ENCODE data around the gene ZNF668. TPM values are rescaled to one million over a fixed set of nuclear protein-coding genes. Genes with fewer than 3 reads are reported as not detected.

ZNF668 gene
- total RNA-seq, 2 experiments from 2014 or later, result 16.2 to 18.8 TPM

- intact Hi-C loops (cut with micrococcal nuclease), result no loop called here
- Mint-ChIP-seq H3K36me3 (ENCODE audit: low read depth) (peaks cover 17% of the 10 kb centered on the region), H3K9me3 (no peaks in the 10 kb centered on the region), H3K27ac (no peak overlapping the region), H3K4me1 (ENCODE audit: low read depth) (peaks cover 22% of the 10 kb centered on the region), H3K4me3 (peak overlapping the region; percentile 32), H3K27me3 (no peaks in the 10 kb centered on the region)
- POLR2A ChIA-PET, result interaction anchor here (0.8 to 2.3 kb wide), 5 partner anchors 15 to 110 kb away, joined by 3 to 7 read pairs (median 4); partner anchors contain the start of genes FUS, PYCARD, ZNF646 and ZNF668
- CTCF ChIA-PET, result interaction anchor here (0.8 to 2.3 kb wide), 6 partner anchors 19 to 138 kb away, joined by 3 to 11 read pairs (median 4); partner anchors contain the start of genes HSD3B7 and ZNF668
- no peak for TF ChIP-seq CTCF (IDR thresholded peaks at IDR 0.05)
- DNase-seq, result no peak
- ATAC-seq, result no peak
Measured at GRCh38 chr16:31092330-31092729, 18.3 kb upstream of the ZNF668 start.

DNA sequence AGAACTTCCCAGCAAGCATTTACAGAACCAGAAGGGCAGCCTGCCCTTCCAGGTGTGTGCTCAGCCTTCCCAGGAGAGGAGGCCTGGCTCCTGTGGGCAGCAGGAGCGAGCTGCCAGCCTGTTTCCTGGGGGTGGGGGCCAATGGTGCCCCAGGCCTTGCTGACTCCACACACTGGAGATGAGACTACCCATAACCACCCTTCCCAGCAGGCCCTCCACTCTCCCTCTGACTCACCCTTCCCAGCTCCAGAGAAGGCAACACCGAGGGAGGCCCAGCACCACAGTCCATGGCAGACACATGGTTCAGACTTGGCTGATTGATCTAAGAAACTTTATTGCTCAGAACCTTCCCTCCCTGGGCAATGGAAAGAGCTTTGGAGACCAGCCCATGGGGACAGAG is 16.5 kb upstream of the ZNF668 start:
- intact Hi-C loops (cut with micrococcal nuclease), result no loop called here
- no peak for TF ChIP-seq CTCF (IDR thresholded peaks at IDR 0.05)
- DNase-seq, result no peak
- no peaks in the 10 kb centered on the region for H3K27me3 Mint-ChIP-seq
- no peak overlapping the region for H3K4me3 Mint-ChIP-seq
- POLR2A ChIA-PET, result no interaction called here
- no peaks in the 10 kb centered on the region for H3K9me3 Mint-ChIP-seq
- H3K36me3 Mint-ChIP-seq (ENCODE audit: low read depth), result peaks cover 17% of the 10 kb centered on the region
- CTCF ChIA-PET, result no interaction called here
- peaks cover 17% of the 10 kb centered on the region for H3K4me1 Mint-ChIP-seq (ENCODE audit: low read depth)
- no peak for ATAC-seq
- no peak overlapping the region for H3K27ac Mint-ChIP-seq

GRCh38 chr16:31089199-31089598 is 15.2 kb upstream of the ZNF668 start:
- POLR2A ChIA-PET, result interaction anchor here (1.3 to 1.4 kb wide), 2 partner anchors 12 to 15 kb away, joined by 3 to 5 read pairs; partner anchors contain the start of genes ZNF646 and ZNF668
- Mint-ChIP-seq H3K36me3 (ENCODE audit: low read depth) (peaks cover 14% of the 10 kb centered on the region), H3K4me3 (no peak overlapping the region), H3K27ac (no peak overlapping the region), H3K4me1 (ENCODE audit: low read depth) (peaks cover 15% of the 10 kb centered on the region), H3K9me3 (no peaks in the 10 kb centered on the region), H3K27me3 (no peaks in the 10 kb centered on the region)
- no peak for TF ChIP-seq CTCF (IDR thresholded peaks at IDR 0.05)
- DNase-seq (no peak), ATAC-seq (no peak)
- CTCF ChIA-PET, result no interaction called here
- intact Hi-C loops (cut with micrococcal nuclease), result no loop called here

- ChIA-PET POLR2A (interaction anchor here (0.9 to 1.4 kb wide), 3 partner anchors 11 to 108 kb away, joined by 3 to 5 read pairs (median 3); partner anchors contain the start of genes ZNF646 and ZNF668), CTCF (no interaction called here)
- Mint-ChIP-seq H3K27ac (peak within 1 kb of the TSS; percentile 34), H3K27me3 (no peaks in the 10 kb centered on the region), H3K4me1 (ENCODE audit: low read depth) (peaks cover 11% of the 10 kb centered on the region), H3K36me3 (ENCODE audit: low read depth) (peaks cover 11% of the 10 kb centered on the region), H3K4me3 (no peak within 1 kb of the TSS), H3K9me3 (no peaks in the 10 kb centered on the region)
- no peak for ATAC-seq
- DNase-seq, result no peak
- intact Hi-C loops (cut with micrococcal nuclease), result no loop called here
- TF ChIP-seq CTCF (IDR thresholded peaks at IDR 0.05), result no peak
Measured at GRCh38 chr16:31088459-31089183, 14.6 kb upstream of the ZNF668 start, which contains the start of gene PRSS53. Gene PRSS53, minus strand, starts transcription at chr16:31088943. Its CDS starts 134 bp downstream, at chr16:31088809.

- Mint-ChIP-seq H3K36me3 (ENCODE audit: low read depth) (peaks cover 13% of the 10 kb centered on the region), H3K27me3 (no peaks in the 10 kb centered on the region), H3K4me3 (no peak overlapping the region), H3K27ac (no peak overlapping the region), H3K4me1 (ENCODE audit: low read depth) (peaks cover 9% of the 10 kb centered on the region), H3K9me3 (no peaks in the 10 kb centered on the region)
- TF ChIP-seq CTCF (IDR thresholded peaks at IDR 0.05), result no peak
- DNase-seq (no peak), ATAC-seq (no peak)
- intact Hi-C loops (cut with micrococcal nuclease), result no loop called here
- POLR2A ChIA-PET, result interaction anchor here (0.9 to 5.8 kb wide), 3 partner anchors 10 to 109 kb away, joined by 3 to 22 read pairs (median 5); partner anchors contain the start of genes ZNF646 and ZNF668
- CTCF ChIA-PET, result no interaction called here
Measured at GRCh38 chr16:31087971-31088370, 13.9 kb upstream of the ZNF668 start.
